Head of caudate nucleus (tissue), 42 donors: Measurements from ENCODE around the gene SARM1.
"Not testable (repeated sequence)": the region's sequence is repeated elsewhere in the genome, so short reads cannot be mapped to it uniquely, and the experiment has no call there.

ENCODE experiments used
- DNase-seq, 42 donors: peaks; one replicate each; pipeline versions ENCODE4 v3.0.0 to v3.0.0-alpha.2; 2020 to 2021; ENCODE audit warnings: mixed read lengths in 7 of 42
- intact Hi-C: fragments of 100-400 bp; cut with DNase I; formaldehyde crosslinking; loops from one replicate; pipeline ENCODE4 v1.15.0; 2022

SARM1 gene

DNA sequence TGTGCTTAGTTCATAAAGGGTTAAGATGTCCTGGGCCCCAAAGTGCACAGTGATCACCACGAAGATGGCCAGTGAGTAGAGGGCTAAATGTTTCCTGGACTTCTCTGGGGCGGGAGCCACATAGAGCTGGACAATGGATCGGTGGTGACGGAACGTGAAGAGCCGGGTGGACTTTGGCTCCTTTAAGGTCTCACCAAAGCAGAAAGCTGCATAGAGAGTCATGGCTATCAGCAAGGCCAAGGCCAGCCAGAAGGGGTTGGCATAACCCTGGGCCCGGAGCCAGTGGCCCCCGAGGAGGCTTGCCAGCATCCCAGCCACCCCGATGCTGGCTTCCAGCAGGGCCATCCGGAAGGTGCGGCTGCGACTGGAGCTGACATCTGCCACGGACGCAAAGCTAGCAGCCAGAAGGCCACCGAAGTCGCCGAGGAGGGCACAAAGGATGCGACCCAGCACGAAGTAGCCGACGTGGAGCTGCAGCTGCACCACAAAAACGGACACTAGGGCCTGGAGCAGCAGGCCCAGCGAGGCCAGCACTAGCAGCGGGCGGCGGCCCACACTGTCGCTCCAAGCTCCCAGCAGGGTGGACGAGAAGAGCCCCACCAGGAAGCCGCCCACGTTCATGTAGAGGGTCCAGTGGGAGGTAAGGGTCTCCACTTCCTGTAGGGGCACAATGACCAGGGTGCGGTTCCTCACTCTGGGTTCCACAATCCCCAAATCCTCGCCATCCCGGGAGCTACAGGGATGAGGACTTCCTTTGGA, 33.5 kb downstream of the SARM1 start:
- intact Hi-C loops: no loop called here
- DNase-seq: peak in 17 of 42 donors; percentile 11 to 63 (median 41)

DNA sequence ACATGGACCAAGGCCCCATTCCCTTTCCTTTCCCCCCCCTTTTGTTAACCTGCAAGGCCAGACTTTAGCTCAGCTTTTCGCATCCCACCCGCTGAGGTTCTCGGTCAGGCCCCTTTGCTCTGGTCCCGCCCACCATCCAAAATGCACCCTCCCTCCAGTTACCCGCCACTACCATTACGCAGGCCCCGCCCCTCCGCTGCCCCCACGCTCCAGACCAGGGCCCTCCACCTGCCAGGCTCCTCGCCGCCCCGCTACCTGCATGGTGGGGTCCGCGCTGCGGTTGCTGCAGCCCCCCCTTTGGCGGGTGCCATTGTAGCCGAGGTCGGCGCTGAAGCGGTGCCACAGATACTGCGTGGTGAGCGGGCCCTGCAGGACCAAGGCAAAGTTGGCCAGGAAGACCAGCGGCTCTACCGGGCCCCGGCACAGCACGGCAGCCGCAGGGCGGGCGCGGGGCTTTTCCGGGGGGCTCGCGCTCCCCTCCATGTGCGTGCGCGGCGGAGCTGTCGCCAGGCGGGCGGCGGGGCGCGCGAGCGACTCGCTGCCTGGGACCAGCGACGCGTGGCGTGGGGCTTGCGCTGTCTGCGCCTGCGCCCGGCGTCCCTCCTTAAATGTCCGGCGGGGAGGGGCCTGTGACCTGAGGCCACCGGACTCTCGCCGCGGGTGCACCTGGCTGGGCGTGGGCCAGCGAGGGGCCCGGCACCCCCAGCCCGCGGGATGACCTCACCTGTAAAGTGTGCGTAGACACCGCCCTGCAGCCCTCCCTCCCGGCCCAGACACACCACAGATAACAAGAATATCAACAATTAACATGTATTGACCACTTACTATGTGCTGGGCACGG, 34.4 kb downstream of the SARM1 start, which contains the start of gene SLC46A1:
SLC46A1 (minus strand) TSS at position 581 of the 841 bp plus-strand sequence; CDS start at position 483, 98 bp downstream.
- peak; percentile 40 to 84 (median 71) for DNase-seq
- intact Hi-C loops: no loop called here

DNA sequence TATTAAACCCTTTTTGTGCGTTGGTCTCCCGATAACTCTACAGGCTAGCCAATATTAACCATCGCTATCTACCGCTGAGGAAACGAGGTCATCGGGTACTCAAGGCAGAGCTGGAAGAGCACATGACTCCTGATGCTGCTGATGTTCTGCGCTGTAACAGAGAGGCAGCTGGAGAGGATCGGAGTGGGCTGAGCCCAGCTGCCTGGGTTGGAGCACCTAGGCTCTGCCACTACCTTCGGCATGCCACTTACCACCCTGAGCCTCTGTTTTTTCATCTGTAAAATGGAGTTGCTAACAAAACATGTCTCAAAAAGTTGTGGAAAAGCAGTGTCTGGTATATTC, 35.0 kb downstream of the SARM1 start:
- peak in 32 of 42 donors; percentile 14 to 81 (median 52) for DNase-seq
- intact Hi-C loops: no loop called here

DNA sequence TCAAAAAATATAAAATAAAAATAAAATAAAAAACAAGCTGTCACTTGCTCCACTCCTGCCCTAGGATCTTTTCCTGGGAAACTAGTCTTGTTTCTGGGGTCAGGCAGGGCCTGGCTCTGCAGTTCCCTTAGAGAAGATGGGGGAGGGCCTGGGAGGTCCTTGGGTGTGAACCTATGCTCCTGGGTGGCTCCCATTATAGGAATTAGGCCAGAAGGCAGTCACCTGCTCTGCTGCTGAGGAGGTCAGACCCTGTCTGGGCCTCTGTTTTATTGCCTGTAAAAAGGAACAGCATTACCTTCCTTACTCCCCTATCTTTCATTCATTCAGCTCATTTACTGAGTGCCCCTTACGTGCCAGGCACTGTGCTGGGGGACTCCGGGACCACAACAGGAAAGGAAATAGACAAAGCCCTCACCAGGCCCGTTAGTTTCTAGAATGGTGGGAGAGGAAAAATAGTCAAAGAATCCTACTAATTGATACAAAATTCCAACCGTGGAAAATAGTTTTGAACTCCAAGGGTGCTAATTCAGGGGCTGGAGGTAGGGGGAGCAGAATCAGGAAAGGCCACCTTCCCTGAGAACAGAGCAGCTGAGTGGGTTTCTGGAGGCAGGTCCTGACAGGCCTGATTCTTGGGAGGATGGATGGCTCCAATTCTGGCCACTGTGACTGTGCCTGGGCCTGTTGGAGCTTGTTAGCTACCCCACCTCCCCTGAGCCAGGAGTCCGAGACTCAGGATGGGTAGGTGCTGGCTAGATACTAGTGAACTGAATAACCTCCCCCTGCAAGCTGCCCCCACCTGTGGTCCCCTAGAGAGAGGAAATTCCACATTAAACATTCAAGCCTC, 35.9 kb downstream of the SARM1 start:
- no peak for DNase-seq

DNA sequence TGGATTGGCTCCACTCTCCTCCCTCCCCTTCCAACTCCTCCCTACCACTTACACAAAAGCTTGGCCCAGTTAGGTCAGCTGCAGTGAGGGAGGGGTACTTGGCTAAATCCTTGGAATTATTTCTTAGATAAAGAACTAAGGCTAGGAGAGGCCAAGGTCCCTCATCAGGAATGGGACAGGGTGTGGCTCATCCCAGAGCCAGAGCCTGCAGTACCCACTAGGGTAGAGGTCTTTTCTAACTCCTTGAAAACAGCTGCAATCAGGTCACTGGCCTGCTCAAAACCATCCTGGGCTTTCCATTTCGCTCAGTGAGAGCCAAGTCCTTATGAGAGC, 36.4 kb downstream of the SARM1 start:
- DNase-seq: no peak
- intact Hi-C loops: no loop called here

More for the DNA sequence above, 35.9 kb downstream of the SARM1 start:
- intact Hi-C loops: no loop called here

- no peak for DNase-seq
- intact Hi-C loops: no loop called here
These were observed 40.6 kb downstream of the SARM1 start for GRCh38 chr17:28412099-28412498.

DNA sequence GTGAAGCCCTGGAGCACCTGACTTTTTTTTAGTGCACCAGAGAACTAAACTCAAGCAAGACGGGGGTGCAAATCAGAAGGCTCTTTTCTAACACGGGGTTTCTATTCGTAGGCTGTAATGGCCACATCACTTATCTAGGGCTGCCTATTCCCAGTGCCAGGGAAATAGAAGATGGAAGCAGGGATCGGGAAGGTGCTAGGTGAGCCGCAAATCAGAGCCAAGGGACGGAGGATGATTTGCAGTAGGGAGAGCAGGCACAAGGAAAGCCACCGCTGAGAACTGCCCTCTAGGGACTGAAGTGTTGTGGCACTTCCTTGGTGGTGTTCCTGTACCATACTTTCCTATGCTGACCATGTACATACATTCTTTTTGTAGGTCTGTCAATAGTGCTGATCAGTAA, 42.3 kb downstream of the SARM1 start:
- no peak for DNase-seq
- intact Hi-C loops: no loop called here

DNA sequence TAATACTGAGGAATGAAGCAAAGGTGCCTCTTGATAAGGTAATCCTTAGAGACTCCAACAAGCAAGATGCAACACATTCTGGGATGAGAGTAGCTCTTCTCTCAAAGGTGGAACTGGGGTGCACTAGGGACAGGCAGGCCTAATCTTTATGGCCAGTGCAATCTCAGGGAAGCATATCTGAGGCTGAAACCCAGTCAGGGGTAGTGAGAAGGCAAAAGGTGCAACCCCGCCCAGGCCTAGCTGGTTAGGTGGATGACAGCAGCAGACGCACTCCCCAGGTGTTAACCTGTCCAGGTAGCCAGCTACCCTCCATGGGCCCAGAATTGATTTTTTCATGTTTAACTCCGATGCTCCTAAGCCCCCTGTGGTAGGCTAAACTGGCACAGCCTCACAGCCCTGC, 44.4 kb downstream of the SARM1 start:
- DNase-seq: no peak
- intact Hi-C loops: no loop called here

DNA sequence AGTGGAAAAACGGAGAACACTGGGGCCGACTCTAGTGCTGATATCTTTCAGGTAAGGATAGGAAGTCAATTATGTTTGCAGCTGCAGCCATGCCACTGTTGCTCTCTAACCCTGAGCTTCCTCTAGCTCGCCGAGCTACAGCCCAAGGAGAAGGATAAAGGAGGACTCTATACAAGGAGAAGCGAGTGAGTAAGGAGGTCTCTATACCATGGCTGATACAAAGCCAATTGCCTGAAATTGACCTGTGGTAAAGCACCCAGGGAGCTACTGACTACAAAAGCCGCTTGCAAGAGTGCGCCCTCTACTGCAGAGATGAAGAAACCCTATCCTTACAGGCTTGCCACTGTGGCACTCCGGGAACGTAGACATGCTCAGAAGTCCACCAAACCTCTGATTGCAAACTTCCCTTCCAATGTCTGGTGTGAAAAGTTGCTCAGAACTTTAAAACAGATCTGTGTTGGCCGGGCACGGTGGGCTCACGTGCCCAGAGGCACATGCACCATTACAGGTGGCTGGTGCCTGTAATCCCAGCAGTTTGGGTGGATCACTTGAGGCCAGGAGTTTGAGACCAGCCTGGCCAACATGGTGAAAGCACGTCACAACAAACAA, 45.3 kb downstream of the SARM1 start:
- intact Hi-C loops: no loop called here
- DNase-seq: peak in 39 of 42 donors; percentile 20 to 80 (median 57)

DNA sequence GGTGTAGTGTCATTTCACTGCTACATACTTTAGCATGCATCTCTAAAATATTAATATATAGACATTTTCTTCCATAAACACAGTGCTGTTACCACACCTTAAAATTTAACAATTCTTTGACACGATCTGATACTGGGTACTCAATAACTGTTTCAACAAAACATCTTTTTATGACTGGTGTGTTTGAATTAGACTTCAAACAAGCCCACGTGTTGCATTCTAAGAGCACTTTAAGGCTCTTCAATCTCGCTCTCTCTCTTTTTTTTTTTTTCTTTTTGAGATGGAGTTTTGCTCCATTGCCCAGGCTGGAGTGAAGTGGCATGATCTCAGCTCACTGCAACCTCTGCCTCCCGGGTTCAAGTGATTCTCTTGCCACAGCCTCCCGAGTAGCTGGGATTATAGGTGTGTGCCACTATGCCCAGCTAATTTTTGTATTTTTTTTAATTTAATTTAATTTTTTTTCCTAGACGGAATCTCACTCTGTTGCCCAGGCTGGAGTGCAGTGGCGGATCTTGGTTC, 50.4 kb downstream of the SARM1 start:
- intact Hi-C loops: no loop called here
- DNase-seq: no peak

DNA sequence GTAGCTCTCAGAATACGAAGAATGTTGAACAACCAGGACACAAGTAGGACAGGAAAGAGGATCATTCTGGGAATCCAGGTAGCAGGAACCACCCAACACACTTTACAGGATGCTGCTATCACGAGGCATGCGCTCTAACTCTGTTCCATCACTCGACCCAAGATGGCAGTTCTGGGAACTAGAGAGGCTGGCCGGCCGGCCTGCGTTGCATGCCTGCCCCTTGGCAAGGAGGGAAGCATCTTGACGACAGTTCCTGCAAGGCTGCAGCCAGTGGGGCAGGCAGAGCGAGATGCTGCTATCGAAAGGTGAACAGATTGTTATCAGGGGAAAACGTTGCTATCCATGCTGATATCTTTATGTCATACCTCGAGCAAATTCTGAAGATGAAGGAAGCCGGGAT, 53.7 kb downstream of the SARM1 start:
- no peak for DNase-seq
- intact Hi-C loops: no loop called here

DNA sequence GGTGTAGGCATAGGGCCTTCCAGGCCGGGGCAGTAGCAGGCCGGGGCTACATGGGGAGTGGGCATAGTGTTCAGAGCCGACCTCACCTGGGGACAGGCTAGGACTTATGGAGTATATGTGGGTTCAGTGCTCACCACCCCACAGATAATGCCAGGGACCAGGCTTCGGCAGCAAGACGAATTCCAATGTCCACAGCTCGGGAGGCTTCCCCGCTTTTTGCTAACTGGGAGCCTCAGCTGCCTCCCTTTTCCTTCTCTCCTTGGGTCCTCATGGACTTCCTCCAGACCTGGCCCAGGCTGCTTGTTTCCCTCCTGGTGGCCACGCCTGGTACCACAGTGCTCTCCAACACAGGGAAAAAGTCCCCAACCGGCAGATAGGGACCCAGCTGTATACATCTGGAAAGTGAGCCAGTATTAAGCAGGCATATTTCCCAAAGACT, 54.6 kb downstream of the SARM1 start:
- DNase-seq: peak in 1 of 42 donors; percentile 18
- intact Hi-C loops: no loop called here

- DNase-seq: no peak
- intact Hi-C loops: no loop called here
These were observed 55.9 kb downstream of the SARM1 start for GRCh38 chr17:28427371-28427770.

GRCh38 chr17:28427982-28428381, 56.5 kb downstream of the SARM1 start:
- intact Hi-C loops, DNase-seq: not testable (repeated sequence)

GRCh38 chr17:28433721-28434120, 62.2 kb downstream of the SARM1 start:
- no peak for DNase-seq

GRCh38 chr17:28434326-28434725, 62.8 kb downstream of the SARM1 start:
- DNase-seq, intact Hi-C loops: not testable (repeated sequence)

More at GRCh38 chr17:28433721-28434120, 62.2 kb downstream of the SARM1 start:
- intact Hi-C loops: no loop called here

DNA sequence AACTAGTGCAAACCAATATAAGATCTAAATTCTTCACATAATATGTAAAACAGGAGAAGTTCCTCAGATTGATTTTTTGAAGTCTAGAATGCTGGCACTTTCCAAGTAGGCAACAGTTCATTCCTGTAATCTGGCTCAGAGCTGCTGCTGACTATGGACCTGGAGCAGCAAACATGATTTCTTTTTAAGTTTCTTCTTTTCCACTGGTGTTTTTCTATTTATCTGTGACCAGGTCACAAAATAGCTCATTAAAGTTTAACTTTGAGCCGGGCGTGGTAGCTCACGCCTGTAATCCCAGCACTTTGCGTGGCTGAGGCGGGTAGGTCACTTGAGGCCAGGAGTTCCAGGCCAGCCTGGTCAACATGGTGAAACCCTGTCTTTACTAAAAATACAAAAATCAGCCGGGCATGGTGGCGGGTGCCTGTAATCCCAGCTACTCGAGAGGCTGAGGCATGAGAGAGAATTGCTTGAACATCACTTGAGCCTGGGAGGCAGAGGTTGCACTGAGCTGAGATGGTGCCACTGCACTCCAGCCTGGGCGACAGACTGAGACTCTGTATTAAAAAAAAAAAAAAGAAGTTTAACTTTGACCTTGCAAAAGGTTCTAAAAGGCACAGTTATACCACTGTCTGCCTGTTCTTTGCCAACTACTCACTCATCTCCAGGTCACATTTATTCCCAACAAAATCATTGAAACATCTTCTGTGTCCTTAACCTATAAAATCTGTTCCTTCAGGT, 72.6 kb downstream of the SARM1 start:
- no peak for DNase-seq
- intact Hi-C loops: no loop called here

GRCh38 chr17:28446716-28447395, 75.4 kb downstream of the SARM1 start:
- intact Hi-C loops: no loop called here

More at GRCh38 chr17:28446716-28447395, 75.4 kb downstream of the SARM1 start:
- no peak for DNase-seq
